Gastrocnemius medialis (tissue), 4 donors: ENCODE results near the gene DENND5B.

Source experiments
- CTCF ChIP-seq, 5 experiments: fragments of 450-650 bp in 3 of 5; fragments of 200-600 bp in 2 of 5; sonication (generic) in 2 of 5; IDR thresholded peaks in 4 of 5; conservative IDR thresholded peaks in 1 of 5; 1 replicate in 4 of 5; 2 replicates in 1 of 5; pipeline ENCODE4 v1.5.1; 2016 to 2019; ENCODE audit warnings: antibody characterized with exemption in 5 of 5, mild to moderate bottlenecking in 3 of 5, moderate library complexity in 3 of 5
- POLR2A ChIP-seq, 2 donors: fragments of 450-650 bp; IDR thresholded peaks; one replicate each; pipeline ENCODE4 v1.6.1; 2017; ENCODE audit warnings: antibody characterized with exemption in 2 of 2, mild to moderate bottlenecking in 2 of 2, moderate library complexity in 2 of 2

DNA sequence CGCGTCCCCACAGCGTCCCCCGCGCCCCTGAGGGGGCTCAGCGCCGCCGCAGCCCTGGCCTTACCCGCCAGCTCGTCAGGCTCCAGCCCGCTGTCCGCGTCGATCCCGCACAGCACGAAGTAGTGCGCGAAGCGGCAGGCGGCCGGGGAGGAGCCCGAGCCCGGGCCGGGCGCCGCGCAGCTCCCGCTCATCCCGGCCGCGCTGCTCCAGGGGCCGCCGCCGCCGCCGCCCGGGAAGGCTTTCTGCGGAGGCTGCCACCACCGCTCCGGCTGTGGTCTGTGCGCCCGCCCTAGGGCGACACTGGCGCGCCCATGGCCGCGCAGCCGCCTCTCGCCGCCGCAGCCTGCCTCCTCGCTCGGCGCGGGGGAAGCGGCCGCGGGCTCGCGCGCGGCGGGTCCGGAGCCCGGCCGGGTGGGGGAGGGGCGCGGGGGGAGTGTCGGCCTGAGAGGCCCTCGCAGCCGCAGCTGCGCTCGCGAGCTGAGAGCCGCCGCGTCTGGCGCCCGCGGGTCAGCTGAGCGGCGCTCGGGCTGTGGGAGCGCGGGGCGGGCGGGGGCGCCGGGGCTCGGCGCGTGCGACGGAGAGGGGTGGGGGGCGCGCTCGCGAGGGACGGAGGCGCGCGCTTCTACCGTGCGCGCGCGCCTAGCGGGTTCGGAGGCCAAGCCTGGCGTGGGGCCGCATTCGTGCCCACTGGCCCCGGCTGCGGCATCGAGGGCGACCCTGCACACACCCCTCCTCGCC, at the start of gene DENND5B:
- TF ChIP-seq CTCF (IDR thresholded peaks at IDR 0.05 in 4 of 5, conservative IDR thresholded peaks at IDR 0.05 in 1 of 5) (no peak), POLR2A (IDR thresholded peaks at IDR 0.05) (peak; percentile 67 to 80)
